Lower leg skin (tissue), 4 donors: Measurements from ENCODE around the gene ANKRD61. TPM values are rescaled to one million over a fixed set of nuclear protein-coding genes. Genes with fewer than 3 reads are reported as not detected.
"Not testable (repeated sequence)": the region's sequence is repeated elsewhere in the genome, so short reads cannot be mapped to it uniquely, and the experiment has no call there.

Source experiments
- DNase-seq, 2 donors: peaks; one replicate each; pipeline ENCODE4 v3.0.0-alpha.2; 2019; ENCODE audit warnings: low spot score in 2 of 2
- H3K4me3 ChIP-seq: fragments of 200-600 bp; sonication (generic); 2 replicates; pipeline ENCODE4 v1.5.1; 2017; ENCODE audit warnings: mild to moderate bottlenecking, low read depth; ENCODE audit not compliant: poor library complexity, severe bottlenecking
- CTCF ChIP-seq, 3 donors: fragments of 450-650 bp; IDR thresholded peaks; one replicate each; pipeline ENCODE4 v1.5.1; 2016; ENCODE audit warnings: antibody characterized with exemption in 3 of 3, mild to moderate bottlenecking in 3 of 3, moderate library complexity in 2 of 3
- POLR2A ChIP-seq, 2 donors: fragments of 450-650 bp; IDR thresholded peaks; one replicate each; pipeline ENCODE4 v1.6.1; 2016 to 2017; ENCODE audit warnings: antibody characterized with exemption in 2 of 2, mild to moderate bottlenecking in 1 of 2, moderate library complexity in 1 of 2
- WGBS, 2 donors: methylation state at CpG; one replicate each; pipeline ENCODE4 v1.1.5; 2018; 5-methylcytosine and 5-hydroxymethylcytosine counted together
- intact Hi-C: fragments of 100-400 bp; cut with DNase I; formaldehyde crosslinking; loops from one replicate; pipeline ENCODE4 v1.15.0; 2023; ENCODE audit warnings: low total_unique reads
- total RNA-seq, 4 donors: library from RNA; depleted of rRNA; stranded (reverse); fragments of >200 nt; gene quantifications; one replicate each; pipeline ENCODE4 v1.1.0, GENCODE V29; 2016

ANKRD61 gene
- total RNA-seq, 4 donors from 2014 or later: not detected

GRCh38 chr7:6049780-6050179 lies 18.6 kb downstream of the ANKRD61 start:
- intact Hi-C loops: no loop called here

GRCh38 chr7:6051185-6051584 lies 20.0 kb downstream of the ANKRD61 start:
- intact Hi-C loops, DNase-seq, H3K4me3 ChIP-seq: not testable (repeated sequence)
- 94% methylated on average over 9 of the region's 9 CpGs for WGBS, 2 donors

More at GRCh38 chr7:6049780-6050179, 18.6 kb downstream of the ANKRD61 start:
- WGBS, 2 donors: 69 to 76% methylated on average over 4 of the region's 4 CpGs
- no peak for DNase-seq
- H3K4me3 ChIP-seq: no peak overlapping the region
- TF ChIP-seq CTCF (IDR thresholded peaks at IDR 0.05) (no peak), POLR2A (IDR thresholded peaks at IDR 0.05) (no peak)

- intact Hi-C loops: no loop called here
- no peak for DNase-seq
- WGBS, 2 donors: 71 to 81% methylated on average over 1 of the region's 1 CpG
- no peak overlapping the region for H3K4me3 ChIP-seq
- TF ChIP-seq CTCF (IDR thresholded peaks at IDR 0.05) (no peak), POLR2A (IDR thresholded peaks at IDR 0.05) (no peak)
Measured at GRCh38 chr7:6056616-6057015, 25.4 kb downstream of the ANKRD61 start.

- whole genome bisulfite sequencing, 2 donors: 59 to 63% methylated on average over 14 of the region's 14 CpGs
- DNase-seq: no peak
Measured at GRCh38 chr7:6057316-6058129, 26.3 kb downstream of the ANKRD61 start.

GRCh38 chr7:6059941-6060340 lies 28.8 kb downstream of the ANKRD61 start:
- 84 to 94% methylated on average over 11 of the region's 11 CpGs for WGBS, 2 donors
- DNase-seq, intact Hi-C loops, H3K4me3 ChIP-seq: not testable (repeated sequence)

More at GRCh38 chr7:6057316-6058129, 26.3 kb downstream of the ANKRD61 start:
- TF ChIP-seq POLR2A (IDR thresholded peaks at IDR 0.05): no peak
- TF ChIP-seq CTCF (IDR thresholded peaks at IDR 0.05): no peak
- intact Hi-C loops: no loop called here
- H3K4me3 ChIP-seq: no peak overlapping the region

- no peak for DNase-seq
- no peak for TF ChIP-seq CTCF (IDR thresholded peaks at IDR 0.05)
- TF ChIP-seq POLR2A (IDR thresholded peaks at IDR 0.05): no peak
- H3K4me3 ChIP-seq: no peak overlapping the region
- intact Hi-C loops: no loop called here
- 76 to 80% methylated on average over 3 of the region's 3 CpGs for WGBS, 2 donors
Measured at GRCh38 chr7:6071406-6071805, 40.2 kb downstream of the ANKRD61 start.
